ENCODE data around the gene CDC40. TPM values are rescaled to one million over a fixed set of nuclear protein-coding genes. Genes with fewer than 3 reads are reported as not detected.

Gene CDC40
- total RNA-seq, 4 donors from 2014 or later, result 16.2 to 19.3 (median 16.5) TPM

DNA sequence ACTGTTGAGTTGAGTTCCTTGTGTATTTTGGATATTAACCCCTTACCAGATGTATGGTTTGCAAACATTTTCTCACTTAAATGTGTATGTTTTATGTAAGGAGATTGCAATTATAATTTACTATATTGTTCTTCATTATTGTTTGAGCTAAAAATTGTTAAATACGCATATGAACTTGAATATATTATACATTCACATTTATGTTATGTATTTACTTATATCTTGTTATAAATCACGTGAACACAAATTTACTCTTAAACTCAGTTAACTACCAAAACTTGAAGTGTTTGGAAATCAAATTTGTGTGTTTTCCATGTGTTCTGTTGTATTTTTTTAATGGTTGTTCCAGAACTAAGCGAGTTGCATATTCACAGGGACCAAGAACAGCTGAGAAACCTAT is 18.3 kb downstream of the CDC40 start:
- 98 to 99% methylated on average over 3 of the region's 3 CpGs for WGBS, 2 donors
- TF ChIP-seq POLR2A (IDR thresholded peaks at IDR 0.05) (no peak), EP300 (IDR thresholded peaks at IDR 0.05) (no peak)
- TF ChIP-seq, protein P1, sequence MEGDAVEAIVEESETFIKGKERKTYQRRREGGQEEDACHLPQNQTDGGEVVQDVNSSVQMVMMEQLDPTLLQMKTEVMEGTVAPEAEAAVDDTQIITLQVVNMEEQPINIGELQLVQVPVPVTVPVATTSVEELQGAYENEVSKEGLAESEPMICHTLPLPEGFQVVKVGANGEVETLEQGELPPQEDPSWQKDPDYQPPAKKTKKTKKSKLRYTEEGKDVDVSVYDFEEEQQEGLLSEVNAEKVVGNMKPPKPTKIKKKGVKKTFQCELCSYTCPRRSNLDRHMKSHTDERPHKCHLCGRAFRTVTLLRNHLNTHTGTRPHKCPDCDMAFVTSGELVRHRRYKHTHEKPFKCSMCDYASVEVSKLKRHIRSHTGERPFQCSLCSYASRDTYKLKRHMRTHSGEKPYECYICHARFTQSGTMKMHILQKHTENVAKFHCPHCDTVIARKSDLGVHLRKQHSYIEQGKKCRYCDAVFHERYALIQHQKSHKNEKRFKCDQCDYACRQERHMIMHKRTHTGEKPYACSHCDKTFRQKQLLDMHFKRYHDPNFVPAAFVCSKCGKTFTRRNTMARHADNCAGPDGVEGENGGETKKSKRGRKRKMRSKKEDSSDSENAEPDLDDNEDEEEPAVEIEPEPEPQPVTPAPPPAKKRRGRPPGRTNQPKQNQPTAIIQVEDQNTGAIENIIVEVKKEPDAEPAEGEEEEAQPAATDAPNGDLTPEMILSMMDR (IDR thresholded peaks at IDR 0.05), result no peak
- no peak for DNase-seq (ENCODE audit: low spot score in 2 of 2)

DNA sequence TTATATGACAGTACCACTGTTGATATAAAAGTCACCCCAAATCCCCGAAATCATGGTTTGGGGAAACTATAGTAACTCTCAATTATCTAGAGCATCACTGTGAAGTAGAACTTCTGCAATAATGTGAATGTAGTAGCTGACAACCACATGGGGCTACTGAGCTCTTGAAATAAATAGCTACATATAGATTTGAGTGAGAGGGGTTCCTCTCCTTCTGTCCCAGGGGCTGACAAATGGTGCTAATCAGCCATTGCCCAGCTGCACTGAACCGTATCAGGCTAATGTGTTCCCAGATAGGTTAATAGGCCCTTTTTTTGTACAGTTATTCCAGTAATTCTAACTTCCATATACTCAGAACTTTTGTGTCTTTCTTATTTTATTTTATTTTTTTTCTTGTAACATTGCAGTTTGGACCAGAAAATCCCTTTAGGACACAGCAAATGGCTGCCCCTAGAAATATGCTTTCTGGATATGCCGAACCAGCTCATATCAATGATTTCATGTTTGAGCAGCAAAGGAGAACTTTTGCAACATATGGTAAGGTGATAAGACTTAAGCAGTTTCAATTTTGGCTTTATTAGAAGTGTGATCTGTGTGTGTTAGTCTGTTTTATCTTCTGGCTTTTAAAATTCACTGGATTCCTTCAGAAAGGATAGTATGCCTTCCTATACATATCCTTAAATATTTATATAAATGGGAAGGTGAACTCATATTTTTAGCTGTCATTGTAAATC is 21.1 kb downstream of the CDC40 start:
- Histone ChIP-seq H3K4me3 (no peak overlapping the region), H3K4me1 (peaks cover 0 to 7% (median 0%) of the 10 kb centered on the region in 4 donors), H3K27ac (no peak overlapping the region), H3K27me3 (no peaks in the 10 kb centered on the region), H3K9me3 (no peaks in the 10 kb centered on the region), H3K36me3 (peaks cover 0 to 4% (median 0%) of the 10 kb centered on the region in 3 donors)
- WGBS, 2 donors, result 91 to 94% methylated on average over 3 of the region's 3 CpGs
- TF ChIP-seq, protein P1 (IDR thresholded peaks at IDR 0.05), result no peak
- no peak for TF ChIP-seq POLR2A (IDR thresholded peaks at IDR 0.05)
- TF ChIP-seq EP300 (IDR thresholded peaks at IDR 0.05), result no peak
- DNase-seq (ENCODE audit: low spot score in 2 of 2), result no peak

More for the DNA sequence above, 18.3 kb downstream of the CDC40 start:
- Histone ChIP-seq H3K27ac (no peak overlapping the region), H3K36me3 (peaks cover 0 to 10% (median 0%) of the 10 kb centered on the region in 3 donors), H3K4me1 (peaks cover 0 to 7% (median 0%) of the 10 kb centered on the region in 4 donors), H3K27me3 (no peaks in the 10 kb centered on the region), H3K4me3 (no peak overlapping the region), H3K9me3 (no peaks in the 10 kb centered on the region)

DNA sequence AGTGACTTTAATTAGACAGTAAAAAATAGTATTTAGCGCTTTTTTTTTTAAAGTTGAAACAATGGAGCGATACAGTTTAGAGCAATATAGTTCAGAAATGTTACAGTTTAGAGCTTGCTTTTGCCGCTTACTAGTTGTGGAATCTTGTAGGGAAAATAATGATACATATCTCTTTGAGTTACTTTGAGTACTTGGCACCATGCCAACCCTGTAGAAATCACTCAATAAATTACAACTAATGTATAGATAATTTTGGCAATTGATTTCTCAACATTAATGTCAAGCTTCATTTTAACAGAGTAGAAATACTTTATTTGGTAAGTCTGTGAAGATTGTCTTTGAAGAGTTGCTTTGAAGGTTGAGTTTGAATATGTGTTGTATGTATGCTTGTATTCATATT is 27.4 kb downstream of the CDC40 start:
- Histone ChIP-seq H3K4me1 (no peaks in the 10 kb centered on the region), H3K27ac (no peak overlapping the region), H3K9me3 (no peaks in the 10 kb centered on the region), H3K4me3 (no peak overlapping the region), H3K36me3 (peaks cover 0 to 48% (median 5%) of the 10 kb centered on the region in 3 donors), H3K27me3 (no peaks in the 10 kb centered on the region)
- TF ChIP-seq POLR2A (IDR thresholded peaks at IDR 0.05), result no peak
- TF ChIP-seq, protein P1 (IDR thresholded peaks at IDR 0.05), result no peak
- TF ChIP-seq EP300 (IDR thresholded peaks at IDR 0.05), result no peak
- 97% methylated on average over 3 of the region's 3 CpGs for WGBS, 2 donors
- no peak for DNase-seq (ENCODE audit: low spot score in 2 of 2)

DNA sequence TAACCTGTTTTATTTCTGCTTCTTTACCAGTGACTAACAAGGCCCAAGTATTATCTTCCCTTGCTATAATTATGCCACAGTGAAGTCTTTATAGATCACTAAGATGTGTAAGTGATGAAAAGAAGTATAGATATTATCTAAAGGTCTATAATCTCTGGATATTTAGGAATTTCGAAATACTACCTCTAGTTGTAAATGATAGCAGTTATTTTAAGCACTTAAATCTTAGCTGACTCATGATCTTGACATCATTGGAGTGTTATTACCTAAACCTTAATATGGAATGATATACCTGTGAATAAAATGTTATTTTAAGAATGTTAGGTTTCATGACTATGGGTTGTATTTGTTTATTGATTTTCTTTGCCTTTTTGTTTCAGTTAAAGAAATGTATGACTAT is 31.5 kb downstream of the CDC40 start:
- Histone ChIP-seq H3K9me3 (no peaks in the 10 kb centered on the region), H3K27me3 (no peaks in the 10 kb centered on the region), H3K36me3 (peaks cover 0 to 88% (median 5%) of the 10 kb centered on the region in 3 donors), H3K4me1 (no peaks in the 10 kb centered on the region), H3K4me3 (no peak overlapping the region), H3K27ac (no peak overlapping the region)
- DNase-seq (ENCODE audit: low spot score in 2 of 2), result no peak
- TF ChIP-seq EP300 (IDR thresholded peaks at IDR 0.05) (no peak), POLR2A (IDR thresholded peaks at IDR 0.05) (no peak)
- TF ChIP-seq, protein P1 (IDR thresholded peaks at IDR 0.05), result no peak
- WGBS, 2 donors, result 98% methylated on average over 1 of the region's 1 CpG

DNA sequence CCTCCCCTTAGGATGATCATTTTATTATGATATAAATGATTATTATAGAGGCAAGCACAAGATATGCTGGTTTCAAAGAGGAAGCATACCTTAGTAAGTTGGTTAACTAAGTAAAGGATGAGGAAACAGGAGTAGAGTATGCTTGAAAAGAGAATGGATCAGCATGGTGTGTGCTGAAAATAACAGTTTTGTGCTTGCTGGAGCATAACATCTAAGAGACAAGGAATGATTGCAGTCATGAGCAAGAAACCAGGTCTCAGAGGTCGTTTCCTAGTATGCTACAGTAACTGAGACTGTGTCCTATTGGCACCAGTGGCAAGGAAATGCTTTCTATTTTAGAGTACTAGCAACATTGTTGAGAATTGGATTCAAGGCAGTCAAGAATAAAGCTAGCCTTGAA is 34.1 kb downstream of the CDC40 start:
- Histone ChIP-seq H3K36me3 (peaks cover 0 to 97% (median 5%) of the 10 kb centered on the region in 3 donors), H3K4me1 (no peaks in the 10 kb centered on the region), H3K4me3 (no peak overlapping the region), H3K9me3 (no peaks in the 10 kb centered on the region), H3K27me3 (no peaks in the 10 kb centered on the region), H3K27ac (no peak overlapping the region)
- no peak for DNase-seq (ENCODE audit: low spot score in 2 of 2)
- TF ChIP-seq POLR2A (IDR thresholded peaks at IDR 0.05), result no peak
- no peak for TF ChIP-seq EP300 (IDR thresholded peaks at IDR 0.05)
- TF ChIP-seq, protein P1 (IDR thresholded peaks at IDR 0.05), result no peak
- WGBS, 2 donors, result 38 to 59% methylated on average over 1 of the region's 1 CpG

Data from tibial nerve (tissue), 4 donors.